ENCODE results near the gene PCDH18. TPM values are rescaled to one million over a fixed set of nuclear protein-coding genes. Genes with fewer than 3 reads are reported as not detected.
A peak's percentile ranks its signal among the peaks of the same experiment; 100 is the strongest.
"Not testable (repeated sequence)": the region's sequence is repeated elsewhere in the genome, so short reads cannot be mapped to it uniquely, and the experiment has no call there.

Gene PCDH18, protein sequence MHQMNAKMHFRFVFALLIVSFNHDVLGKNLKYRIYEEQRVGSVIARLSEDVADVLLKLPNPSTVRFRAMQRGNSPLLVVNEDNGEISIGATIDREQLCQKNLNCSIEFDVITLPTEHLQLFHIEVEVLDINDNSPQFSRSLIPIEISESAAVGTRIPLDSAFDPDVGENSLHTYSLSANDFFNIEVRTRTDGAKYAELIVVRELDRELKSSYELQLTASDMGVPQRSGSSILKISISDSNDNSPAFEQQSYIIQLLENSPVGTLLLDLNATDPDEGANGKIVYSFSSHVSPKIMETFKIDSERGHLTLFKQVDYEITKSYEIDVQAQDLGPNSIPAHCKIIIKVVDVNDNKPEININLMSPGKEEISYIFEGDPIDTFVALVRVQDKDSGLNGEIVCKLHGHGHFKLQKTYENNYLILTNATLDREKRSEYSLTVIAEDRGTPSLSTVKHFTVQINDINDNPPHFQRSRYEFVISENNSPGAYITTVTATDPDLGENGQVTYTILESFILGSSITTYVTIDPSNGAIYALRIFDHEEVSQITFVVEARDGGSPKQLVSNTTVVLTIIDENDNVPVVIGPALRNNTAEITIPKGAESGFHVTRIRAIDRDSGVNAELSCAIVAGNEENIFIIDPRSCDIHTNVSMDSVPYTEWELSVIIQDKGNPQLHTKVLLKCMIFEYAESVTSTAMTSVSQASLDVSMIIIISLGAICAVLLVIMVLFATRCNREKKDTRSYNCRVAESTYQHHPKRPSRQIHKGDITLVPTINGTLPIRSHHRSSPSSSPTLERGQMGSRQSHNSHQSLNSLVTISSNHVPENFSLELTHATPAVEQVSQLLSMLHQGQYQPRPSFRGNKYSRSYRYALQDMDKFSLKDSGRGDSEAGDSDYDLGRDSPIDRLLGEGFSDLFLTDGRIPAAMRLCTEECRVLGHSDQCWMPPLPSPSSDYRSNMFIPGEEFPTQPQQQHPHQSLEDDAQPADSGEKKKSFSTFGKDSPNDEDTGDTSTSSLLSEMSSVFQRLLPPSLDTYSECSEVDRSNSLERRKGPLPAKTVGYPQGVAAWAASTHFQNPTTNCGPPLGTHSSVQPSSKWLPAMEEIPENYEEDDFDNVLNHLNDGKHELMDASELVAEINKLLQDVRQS
- 10 to 100 TPM in 1 of 2 donors, 1 to 10 TPM in 1; 3.1 to 11.3 TPM for total RNA-seq
- long read RNA-seq, full-length matches to known transcripts: 3 of 5 reads
- long read RNA-seq, partial matches to known transcripts: 1 of 5 reads
- long read RNA-seq, other reads (novel, unspliced or antisense): 1 of 5 reads

DNA sequence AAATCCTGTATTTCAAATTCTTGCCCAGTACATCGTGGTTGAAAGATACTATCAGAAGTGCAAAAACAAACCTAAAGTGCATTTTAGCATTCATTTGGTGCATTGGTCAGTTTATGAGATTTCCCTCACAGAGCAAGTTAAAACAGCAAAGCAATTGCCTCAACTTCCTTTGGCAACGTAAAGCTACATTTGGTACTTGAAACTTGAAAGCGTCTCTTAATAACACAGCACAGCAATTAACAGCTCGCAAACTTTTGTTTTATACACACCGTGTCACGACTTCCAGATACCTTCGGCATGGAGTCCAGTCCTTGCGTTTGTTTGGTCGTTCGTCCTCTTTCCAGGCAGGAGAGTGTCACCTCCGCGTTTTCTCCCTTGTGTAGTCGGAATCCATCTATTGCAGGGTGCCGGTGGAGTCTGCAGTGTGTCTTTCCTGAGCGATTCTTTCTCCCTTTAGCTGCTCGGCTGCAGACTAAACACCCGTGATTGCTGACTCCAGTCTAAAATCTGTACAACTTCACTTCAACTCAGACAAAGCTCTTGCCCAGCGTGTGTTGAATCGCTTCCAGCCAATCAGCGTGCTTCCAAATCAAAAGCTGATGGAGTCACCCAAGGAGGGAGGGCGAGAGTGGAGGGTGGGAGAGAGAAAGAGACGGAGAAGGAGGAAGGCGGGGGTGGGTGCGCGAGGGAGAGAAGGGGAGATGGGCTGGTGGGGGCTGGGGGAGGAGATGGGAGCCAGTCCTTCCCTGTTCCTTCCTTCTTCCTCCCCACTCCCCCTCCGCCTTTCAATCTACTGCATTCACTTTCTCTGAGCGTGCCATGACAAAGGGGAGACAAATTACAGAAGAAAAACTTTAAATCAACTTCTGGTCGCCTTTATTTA is at the start of gene PCDH18:
Gene PCDH18, minus strand, starts transcription at position 509 of the 883 bp plus-strand sequence. Its CDS starts 406 bp downstream, at position 103.
- intact Hi-C loops (cut with DNase I, micrococcal nuclease): no loop called here
- DNase-seq (peak; percentile 57 to 84), ATAC-seq (peak; percentile 37)

- DNase-seq: no peak
- intact Hi-C loops (cut with DNase I, micrococcal nuclease): no loop called here
- no peak for ATAC-seq
These were observed 44.2 kb upstream of the PCDH18 start for GRCh38 chr4:137576446-137576845.

- no peak for ATAC-seq
- intact Hi-C loops (cut with DNase I, micrococcal nuclease): no loop called here
- DNase-seq: no peak
These were observed 40.4 kb upstream of the PCDH18 start for GRCh38 chr4:137572647-137573046.

GRCh38 chr4:137572163-137572562 is 39.9 kb upstream of the PCDH18 start:
- ATAC-seq (no peak), DNase-seq (no peak)
- intact Hi-C loops (cut with DNase I, micrococcal nuclease): no loop called here

- ATAC-seq (no peak), DNase-seq (no peak)
- intact Hi-C loops (cut with DNase I, micrococcal nuclease): loop anchor here in 1 of 2 donors (10.0 kb wide), 1 partner anchor 305 kb away; no protein-coding TSS in a partner anchor
These were observed 27.5 kb upstream of the PCDH18 start for GRCh38 chr4:137559801-137560200.

DNA sequence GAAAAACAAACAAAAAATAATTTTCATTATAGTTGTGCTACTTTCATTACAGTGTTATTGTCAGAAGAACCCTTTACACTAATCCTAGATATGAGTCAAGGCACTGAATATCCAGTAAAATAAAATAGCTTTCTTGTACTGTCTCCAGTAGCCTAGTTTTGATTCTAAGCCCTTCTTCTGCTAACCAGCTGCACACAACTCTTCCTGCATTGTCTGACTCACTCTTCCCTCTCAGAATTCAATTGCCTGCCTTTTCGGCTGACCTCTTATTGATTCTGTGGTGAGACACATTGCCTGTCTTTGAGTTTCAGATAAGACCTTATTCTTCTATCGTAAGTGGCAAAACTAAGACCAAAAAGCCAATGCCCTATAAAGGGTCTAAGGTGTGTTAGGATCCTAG is 26.7 kb upstream of the PCDH18 start:
- no peak for ATAC-seq
- DNase-seq: no peak
- intact Hi-C loops (cut with DNase I, micrococcal nuclease): loop anchor here in 1 of 2 donors (10.0 kb wide), 1 partner anchor 306 kb away; no protein-coding TSS in a partner anchor

- ATAC-seq: no peak
These were observed 13.2 kb upstream of the PCDH18 start for GRCh38 chr4:137545461-137545861.

DNA sequence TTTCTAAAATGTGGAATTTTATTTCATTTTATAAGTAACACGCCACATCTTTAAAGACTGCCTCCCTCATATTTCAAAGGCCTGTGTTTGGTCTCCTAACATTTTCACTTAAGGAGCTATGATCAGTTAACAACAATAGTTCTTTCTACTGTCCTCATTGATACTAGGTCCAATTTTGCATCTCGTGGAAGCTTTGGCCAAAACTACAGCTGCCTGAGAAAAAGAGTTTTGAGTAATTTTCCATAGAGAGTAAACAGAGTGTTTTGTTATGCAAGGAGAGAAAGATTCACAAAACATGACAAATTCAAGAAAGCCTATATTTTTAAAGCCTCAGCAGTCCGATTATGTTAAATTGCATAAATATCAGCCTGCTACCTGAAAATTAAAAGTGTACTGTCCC is 11.4 kb upstream of the PCDH18 start:
- no peak for ATAC-seq
- intact Hi-C loops (cut with DNase I, micrococcal nuclease): no loop called here

More at GRCh38 chr4:137545461-137545861, 13.2 kb upstream of the PCDH18 start:
- no peak for DNase-seq
- intact Hi-C loops (cut with DNase I, micrococcal nuclease): no loop called here

DNA sequence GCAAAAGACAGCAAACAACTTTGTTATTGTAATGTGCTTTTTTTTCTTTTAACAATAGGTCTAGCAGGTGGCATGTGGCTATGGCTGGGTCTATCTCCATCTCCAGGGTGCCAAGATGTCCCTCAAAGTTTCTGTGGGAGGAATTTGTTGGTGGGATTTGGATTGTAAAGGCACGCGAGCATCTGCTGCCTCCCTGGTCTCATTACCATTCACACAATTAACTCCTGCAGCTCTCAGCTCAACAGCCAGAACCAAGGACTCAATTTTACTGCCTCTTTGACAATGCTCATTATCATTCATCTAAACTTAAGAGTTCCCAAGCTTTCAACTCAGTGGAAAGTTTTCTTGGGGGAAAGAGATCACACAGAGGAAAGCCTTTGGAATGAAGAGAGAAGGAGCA is 10.9 kb upstream of the PCDH18 start:
- ATAC-seq (no peak), DNase-seq (no peak)
- intact Hi-C loops (cut with DNase I, micrococcal nuclease): no loop called here

More for the DNA sequence above, 11.4 kb upstream of the PCDH18 start:
- no peak for DNase-seq

DNA sequence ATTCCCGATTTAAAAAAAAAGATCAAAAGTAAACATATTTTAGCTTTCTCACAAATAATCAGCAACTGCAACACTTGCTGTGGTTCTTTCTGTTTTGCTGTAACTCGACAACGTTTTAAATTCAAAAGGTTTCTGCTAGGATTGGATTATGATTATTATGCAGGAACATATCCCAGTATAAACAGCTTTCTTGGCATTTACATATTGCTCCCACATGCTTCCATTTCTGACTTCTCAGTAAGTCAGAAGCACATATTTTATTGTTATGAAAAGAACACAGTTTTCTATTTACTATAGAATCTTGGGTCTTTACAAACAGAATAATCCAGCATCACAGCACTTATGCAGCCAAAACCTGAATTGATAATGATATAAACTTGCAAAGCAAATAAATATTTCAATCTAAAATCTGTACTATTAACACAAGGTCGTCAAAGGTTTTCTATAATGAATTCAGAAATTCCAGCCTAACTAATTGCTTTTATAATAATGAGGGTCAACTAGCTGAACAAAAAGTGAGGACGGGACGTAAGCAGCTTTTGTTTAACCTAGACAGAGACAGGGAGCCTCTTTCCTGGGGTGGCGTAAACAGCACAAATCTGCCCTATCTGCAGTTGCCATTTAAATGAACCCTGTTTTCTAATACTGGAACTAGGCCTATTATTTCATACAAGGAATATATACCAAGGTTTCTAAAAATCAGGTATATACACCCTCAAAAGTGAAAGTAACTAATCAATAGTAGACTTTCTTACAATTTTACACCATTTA is 9.8 kb upstream of the PCDH18 start:
- DNase-seq (no peak), ATAC-seq (no peak)
- intact Hi-C loops (cut with DNase I, micrococcal nuclease): no loop called here

- DNase-seq: no peak
- no peak for ATAC-seq
- intact Hi-C loops (cut with DNase I, micrococcal nuclease): no loop called here
These were observed 8.9 kb upstream of the PCDH18 start for GRCh38 chr4:137541181-137541580.

GRCh38 chr4:137540356-137540755 is 8.1 kb upstream of the PCDH18 start:
- no peak for ATAC-seq
- intact Hi-C loops (cut with DNase I, micrococcal nuclease): no loop called here
- no peak for DNase-seq

DNA sequence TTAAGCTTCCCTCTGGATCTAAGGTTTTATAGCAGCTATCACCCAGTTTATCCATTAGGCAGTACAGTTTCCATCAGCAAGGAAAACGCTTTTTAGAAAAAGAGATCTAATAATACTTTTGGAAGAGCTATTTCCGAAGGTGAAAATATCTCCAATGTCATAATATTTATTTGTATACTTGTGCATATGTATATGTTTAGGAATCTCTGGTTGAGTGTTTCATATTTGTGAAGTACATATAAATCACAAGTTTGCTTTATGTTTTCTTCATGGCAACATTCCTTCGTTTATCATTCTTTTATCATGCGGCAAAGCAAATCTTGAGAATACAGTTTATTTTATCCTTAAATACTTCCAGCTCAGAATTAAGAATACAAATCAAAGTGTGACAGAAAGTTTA is 6.2 kb upstream of the PCDH18 start:
- no peak for DNase-seq
- intact Hi-C loops (cut with DNase I, micrococcal nuclease): no loop called here

DNA sequence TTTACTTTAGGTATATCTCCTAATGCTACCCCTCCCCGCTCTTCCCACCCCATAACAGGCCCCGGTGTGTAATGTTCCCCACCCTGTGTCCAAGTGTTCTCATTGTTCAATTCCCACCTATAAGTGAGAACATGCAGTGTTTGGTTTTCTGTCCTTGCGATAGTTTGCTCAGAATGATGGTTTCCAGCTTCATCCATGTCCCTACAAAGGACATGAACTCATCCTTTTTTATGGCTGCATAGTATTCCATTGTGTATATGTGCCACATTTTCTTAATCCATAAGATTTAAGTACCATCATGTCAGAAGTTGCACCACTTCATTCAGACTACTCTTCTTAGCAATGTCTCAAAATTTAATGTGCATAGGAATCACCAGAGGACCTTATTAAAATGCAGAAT is 5.5 kb upstream of the PCDH18 start:
- DNase-seq; ATAC-seq; intact Hi-C loops (cut with DNase I, micrococcal nuclease): not testable (repeated sequence)

More for the DNA sequence above, 6.2 kb upstream of the PCDH18 start:
- no peak for ATAC-seq

DNA sequence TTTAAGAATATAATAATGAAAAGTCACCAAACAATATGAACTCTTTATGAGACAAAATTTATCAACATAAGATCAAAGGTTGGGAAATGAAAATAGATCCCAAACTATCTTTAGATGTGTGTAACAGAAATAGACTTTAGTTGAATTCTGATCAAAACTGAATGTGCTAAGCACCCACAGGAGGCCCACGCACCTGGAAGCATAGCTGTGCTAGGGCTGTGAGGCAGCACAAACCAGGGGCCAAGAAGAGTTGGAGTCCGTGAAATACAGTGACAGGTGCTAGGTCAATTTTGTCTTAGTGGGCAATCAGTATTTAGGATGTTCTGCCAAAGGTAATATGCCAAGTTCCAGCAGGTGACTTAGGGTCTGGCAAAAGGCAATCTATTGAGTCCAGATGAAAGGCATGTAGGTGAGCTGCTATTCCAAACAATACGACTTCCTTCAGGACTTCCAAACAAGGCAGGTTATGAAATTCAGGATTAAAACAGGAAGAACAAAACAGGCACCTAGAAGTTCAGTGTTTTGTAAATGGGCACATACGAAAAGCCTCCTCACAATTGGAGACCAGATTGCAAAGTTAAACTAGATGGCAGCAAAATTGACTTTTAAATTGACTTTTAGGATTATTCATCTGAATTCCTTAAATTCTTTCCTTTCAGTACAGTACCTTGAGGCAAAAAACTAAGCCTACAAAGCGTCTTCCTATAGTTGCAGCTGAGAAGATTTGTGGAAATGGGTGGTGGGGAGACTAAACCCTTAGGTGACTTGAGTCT is 4.7 kb upstream of the PCDH18 start:
- intact Hi-C loops (cut with DNase I, micrococcal nuclease): no loop called here
- no peak for DNase-seq
- no peak for ATAC-seq

DNA sequence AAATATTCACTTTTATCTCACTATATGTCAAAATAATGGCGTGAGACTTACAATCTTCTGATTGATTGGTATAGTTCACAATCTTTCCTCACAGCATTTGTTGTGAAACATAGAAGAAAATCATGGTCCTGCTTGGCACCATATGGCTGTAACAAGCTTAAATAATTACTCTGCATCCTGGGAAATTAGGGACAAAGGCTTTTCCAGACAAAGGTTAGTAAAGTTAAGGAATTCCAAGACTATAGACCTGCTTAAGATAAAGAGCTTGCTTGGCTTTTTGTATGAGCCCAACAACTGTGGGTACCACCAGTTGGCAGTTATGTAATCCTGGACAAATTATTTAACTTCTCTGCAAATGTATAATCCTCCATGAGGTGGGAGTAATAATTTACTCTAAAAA is 3.4 kb upstream of the PCDH18 start:
- no peak for ATAC-seq
- DNase-seq: no peak
- intact Hi-C loops (cut with DNase I, micrococcal nuclease): no loop called here

DNA sequence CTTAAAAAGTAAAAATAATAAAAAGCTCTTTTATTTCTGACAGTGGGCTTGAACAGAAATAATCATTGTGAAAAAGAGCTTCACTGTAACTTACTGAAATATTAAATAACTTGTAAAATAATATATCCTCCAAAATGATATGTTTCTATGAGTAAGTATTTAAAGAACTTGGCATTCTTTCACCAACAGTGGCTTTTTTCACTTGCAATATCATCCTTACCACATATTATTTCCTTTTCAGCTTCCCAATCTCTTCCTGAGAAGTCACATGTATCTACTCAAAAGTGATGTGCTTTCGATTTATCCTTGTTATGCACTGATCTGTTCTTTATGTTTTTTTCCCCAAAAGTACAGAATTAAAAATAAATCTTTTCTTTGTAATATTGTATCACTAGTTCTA is 2.2 kb upstream of the PCDH18 start:
- no peak for ATAC-seq
- no peak for DNase-seq
- intact Hi-C loops (cut with DNase I, micrococcal nuclease): no loop called here
